WTC11 (cell line): ENCODE measurements around the gene CSF2. TPM values are rescaled to one million over a fixed set of nuclear protein-coding genes. Genes with fewer than 3 reads are reported as not detected.

Experiments used
- ATAC-seq: fragments of 200-7000 bp; cut with Tn5 transposase; 2 replicates; pipeline ENCODE4 v1.10.0; 2021; ENCODE audit warnings: mild to moderate bottlenecking, moderate library complexity
- CTCF ChIA-PET: fragments of 300-600 bp; sonication (Branson Sonifier 250); formaldehyde crosslinking; loops from one replicate; lab custom pipeline; 2021; ENCODE audit warnings: antibody characterized with exemption; lab: Charles Lee
- POLR2A ChIA-PET: fragments of 350-600 bp; sonication (Branson Sonifier 250); formaldehyde crosslinking; loops from one replicate; lab custom pipeline; 2021; ENCODE audit warnings: antibody characterized with exemption; lab: Charles Lee
- DNase-seq: peaks from one replicate; pipeline ENCODE4 v3.0.0; 2021; ENCODE audit warnings: low spot score
- H3K27ac Mint-ChIP-seq: 2 replicates; pipeline ENCODE4 v1.8.0; 2021; ENCODE audit warnings: mixed read lengths
- H3K27me3 Mint-ChIP-seq: 2 replicates; pipeline ENCODE4 v1.8.0; 2021; ENCODE audit warnings: low read depth, mild to moderate bottlenecking, moderate library complexity, mixed read lengths
- H3K36me3 Mint-ChIP-seq: 2 replicates; pipeline ENCODE4 v1.8.0; 2021; ENCODE audit warnings: mixed read lengths
- H3K4me1 Mint-ChIP-seq: 2 replicates; pipeline ENCODE4 v1.8.0; 2022; ENCODE audit warnings: mixed read lengths
- H3K4me3 Mint-ChIP-seq: 2 replicates; pipeline ENCODE4 v1.8.0; 2021; ENCODE audit warnings: mild to moderate bottlenecking, moderate library complexity, mixed read lengths
- H3K9me3 Mint-ChIP-seq: 2 replicates; pipeline ENCODE4 v1.8.0; 2021; ENCODE audit warnings: mixed read lengths
- CBFB ChIP-seq: sonication (generic); formaldehyde crosslinking; IDR thresholded peaks from 2 replicates; pipeline ENCODE4 v1.8.1; 2022; ENCODE audit warnings: mild to moderate bottlenecking, low read depth, missing genetic modification reagents
- CREM ChIP-seq: sonication (generic); formaldehyde crosslinking; IDR thresholded peaks from 2 replicates; pipeline ENCODE4 v1.8.1; 2022; ENCODE audit warnings: mild to moderate bottlenecking, missing genetic modification reagents, moderate library complexity
- EMX1 ChIP-seq: fragments of 250-450 bp; sonication (Bioruptor Pico); IDR thresholded peaks from 2 replicates; pipeline ENCODE4 v1.8.0; 2021; ENCODE audit warnings: mild to moderate bottlenecking
- FOXK1 ChIP-seq: sonication (generic); formaldehyde crosslinking; IDR thresholded peaks from 2 replicates; pipeline ENCODE4 v1.8.0; 2022; ENCODE audit warnings: mild to moderate bottlenecking, moderate library complexity, missing genetic modification reagents
- GTF2I ChIP-seq: fragments of 250-450 bp; sonication (Bioruptor Pico); conservative IDR thresholded peaks from 2 replicates; pipeline ENCODE4 v1.4.0; 2021; ENCODE audit warnings: mild to moderate bottlenecking
- MYBL2 ChIP-seq: sonication (generic); formaldehyde crosslinking; IDR thresholded peaks from 2 replicates; pipeline ENCODE4 v1.8.1; 2023; ENCODE audit warnings: mild to moderate bottlenecking, moderate library complexity, missing genetic modification reagents
- RELA ChIP-seq: sonication (generic); formaldehyde crosslinking; IDR thresholded peaks from 2 replicates; pipeline ENCODE4 v1.8.1; 2022; ENCODE audit warnings: missing genetic modification reagents, mild to moderate bottlenecking, borderline replicate concordance
- RORB ChIP-seq: fragments of 250-450 bp; sonication (Bioruptor Pico); IDR thresholded peaks from 2 replicates; pipeline ENCODE4 v1.9.0; 2021; ENCODE audit warnings: mild to moderate bottlenecking
- SMAD4 ChIP-seq: sonication (generic); formaldehyde crosslinking; IDR thresholded peaks from 2 replicates; pipeline ENCODE4 v1.8.0; 2022; ENCODE audit warnings: mild to moderate bottlenecking, missing genetic modification reagents
- ZNF317 ChIP-seq: sonication (generic); formaldehyde crosslinking; IDR thresholded peaks from 2 replicates; pipeline ENCODE4 v1.8.1; 2023; ENCODE audit warnings: low read depth, mild to moderate bottlenecking, moderate library complexity, missing genetic modification reagents, borderline replicate concordance
- ZNF423 ChIP-seq: fragments of 250-450 bp; sonication (Bioruptor Pico); IDR thresholded peaks from 2 replicates; pipeline ENCODE4 v2.1.2; 2022; ENCODE audit warnings: mild to moderate bottlenecking, moderate library complexity
- ZNF671 ChIP-seq: fragments of 250-450 bp; sonication (Bioruptor Pico); IDR thresholded peaks from 2 replicates; pipeline ENCODE4 v1.8.0; 2021; ENCODE audit warnings: mild to moderate bottlenecking
- total RNA-seq: library from RNA; stranded (reverse); gene quantifications from 3 replicates; pipeline ENCODE4 v1.2.3, GENCODE V29; 2021
- TF ChIP-seq, protein P1 (sequence below): sonication (generic); formaldehyde crosslinking; IDR thresholded peaks from 2 replicates; pipeline ENCODE4 v1.8.1; 2023; ENCODE audit warnings: mild to moderate bottlenecking, missing genetic modification reagents, moderate library complexity
- TF ChIP-seq, protein P2 (sequence below): sonication (generic); formaldehyde crosslinking; IDR thresholded peaks from 2 replicates; pipeline ENCODE4 v1.8.0; 2023; ENCODE audit warnings: missing genetic modification reagents, mild to moderate bottlenecking, borderline replicate concordance
- TF ChIP-seq, protein P3 (sequence below): fragments of 250-450 bp; sonication (Bioruptor Pico); IDR thresholded peaks from 2 replicates; pipeline ENCODE4 v2.1.2; 2022; ENCODE audit warnings: mild to moderate bottlenecking, moderate library complexity
- TF ChIP-seq, protein P4 (sequence below): sonication (generic); formaldehyde crosslinking; IDR thresholded peaks from 2 replicates; pipeline ENCODE4 v1.8.1; 2023; ENCODE audit warnings: mild to moderate bottlenecking, moderate library complexity, missing genetic modification reagents
- TF ChIP-seq, protein P5 (sequence below): sonication (generic); formaldehyde crosslinking; IDR thresholded peaks from 2 replicates; pipeline ENCODE4 v1.8.0; 2022; ENCODE audit warnings: missing genetic modification reagents
- TF ChIP-seq, protein P6 (sequence below): fragments of 250-450 bp; sonication (Bioruptor Pico); IDR thresholded peaks from 2 replicates; pipeline ENCODE4 v1.8.0; 2021; ENCODE audit warnings: mild to moderate bottlenecking
- TF ChIP-seq, protein P7 (sequence below): sonication (generic); formaldehyde crosslinking; IDR thresholded peaks from 2 replicates; pipeline ENCODE4 v1.8.1; 2022; ENCODE audit warnings: mild to moderate bottlenecking, missing genetic modification reagents, moderate library complexity, borderline replicate concordance
- TF ChIP-seq, protein P8 (sequence below): sonication (generic); formaldehyde crosslinking; IDR thresholded peaks from 2 replicates; pipeline ENCODE4 v1.8.0; 2023; ENCODE audit warnings: missing genetic modification reagents

CSF2 gene
- total RNA-seq, 1 experiment from 2014 or later: not detected

DNA sequence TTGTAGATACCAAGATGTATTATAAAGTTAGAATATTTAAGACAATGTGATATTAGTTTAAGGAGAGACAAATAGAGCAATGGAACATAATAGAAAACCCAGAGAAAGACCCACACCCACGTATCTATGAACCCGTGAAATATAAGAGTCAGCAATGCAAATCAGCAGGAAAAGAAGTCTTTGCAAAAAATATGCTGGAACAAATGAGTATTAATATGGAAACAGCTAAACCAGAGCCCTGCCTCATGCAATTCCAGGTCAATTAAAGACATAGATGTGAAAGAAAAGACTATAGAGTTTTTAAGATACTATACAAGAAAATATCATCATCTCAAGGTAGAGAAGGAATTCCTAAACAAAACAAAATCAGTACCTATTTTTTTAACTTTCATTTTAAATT, 36.2 kb upstream of the CSF2 start (continued):
- TF ChIP-seq, protein P1, sequence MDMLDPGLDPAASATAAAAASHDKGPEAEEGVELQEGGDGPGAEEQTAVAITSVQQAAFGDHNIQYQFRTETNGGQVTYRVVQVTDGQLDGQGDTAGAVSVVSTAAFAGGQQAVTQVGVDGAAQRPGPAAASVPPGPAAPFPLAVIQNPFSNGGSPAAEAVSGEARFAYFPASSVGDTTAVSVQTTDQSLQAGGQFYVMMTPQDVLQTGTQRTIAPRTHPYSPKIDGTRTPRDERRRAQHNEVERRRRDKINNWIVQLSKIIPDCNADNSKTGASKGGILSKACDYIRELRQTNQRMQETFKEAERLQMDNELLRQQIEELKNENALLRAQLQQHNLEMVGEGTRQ (CRISPR knock-in tag): no peak
- no peak for TF ChIP-seq SMAD4 (CRISPR knock-in tag)
- TF ChIP-seq FOXK1: no peak
- no peak for TF ChIP-seq RELA
- no peak for TF ChIP-seq CREM (CRISPR knock-in tag)
- TF ChIP-seq EMX1 (CRISPR knock-in tag): no peak
- no peak for TF ChIP-seq ZNF671
- TF ChIP-seq, protein P2, sequence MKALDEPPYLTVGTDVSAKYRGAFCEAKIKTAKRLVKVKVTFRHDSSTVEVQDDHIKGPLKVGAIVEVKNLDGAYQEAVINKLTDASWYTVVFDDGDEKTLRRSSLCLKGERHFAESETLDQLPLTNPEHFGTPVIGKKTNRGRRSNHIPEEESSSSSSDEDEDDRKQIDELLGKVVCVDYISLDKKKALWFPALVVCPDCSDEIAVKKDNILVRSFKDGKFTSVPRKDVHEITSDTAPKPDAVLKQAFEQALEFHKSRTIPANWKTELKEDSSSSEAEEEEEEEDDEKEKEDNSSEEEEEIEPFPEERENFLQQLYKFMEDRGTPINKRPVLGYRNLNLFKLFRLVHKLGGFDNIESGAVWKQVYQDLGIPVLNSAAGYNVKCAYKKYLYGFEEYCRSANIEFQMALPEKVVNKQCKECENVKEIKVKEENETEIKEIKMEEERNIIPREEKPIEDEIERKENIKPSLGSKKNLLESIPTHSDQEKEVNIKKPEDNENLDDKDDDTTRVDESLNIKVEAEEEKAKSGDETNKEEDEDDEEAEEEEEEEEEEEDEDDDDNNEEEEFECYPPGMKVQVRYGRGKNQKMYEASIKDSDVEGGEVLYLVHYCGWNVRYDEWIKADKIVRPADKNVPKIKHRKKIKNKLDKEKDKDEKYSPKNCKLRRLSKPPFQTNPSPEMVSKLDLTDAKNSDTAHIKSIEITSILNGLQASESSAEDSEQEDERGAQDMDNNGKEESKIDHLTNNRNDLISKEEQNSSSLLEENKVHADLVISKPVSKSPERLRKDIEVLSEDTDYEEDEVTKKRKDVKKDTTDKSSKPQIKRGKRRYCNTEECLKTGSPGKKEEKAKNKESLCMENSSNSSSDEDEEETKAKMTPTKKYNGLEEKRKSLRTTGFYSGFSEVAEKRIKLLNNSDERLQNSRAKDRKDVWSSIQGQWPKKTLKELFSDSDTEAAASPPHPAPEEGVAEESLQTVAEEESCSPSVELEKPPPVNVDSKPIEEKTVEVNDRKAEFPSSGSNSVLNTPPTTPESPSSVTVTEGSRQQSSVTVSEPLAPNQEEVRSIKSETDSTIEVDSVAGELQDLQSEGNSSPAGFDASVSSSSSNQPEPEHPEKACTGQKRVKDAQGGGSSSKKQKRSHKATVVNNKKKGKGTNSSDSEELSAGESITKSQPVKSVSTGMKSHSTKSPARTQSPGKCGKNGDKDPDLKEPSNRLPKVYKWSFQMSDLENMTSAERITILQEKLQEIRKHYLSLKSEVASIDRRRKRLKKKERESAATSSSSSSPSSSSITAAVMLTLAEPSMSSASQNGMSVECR (CRISPR knock-in tag): no peak
- TF ChIP-seq GTF2I: no peak
- TF ChIP-seq, protein P3, sequence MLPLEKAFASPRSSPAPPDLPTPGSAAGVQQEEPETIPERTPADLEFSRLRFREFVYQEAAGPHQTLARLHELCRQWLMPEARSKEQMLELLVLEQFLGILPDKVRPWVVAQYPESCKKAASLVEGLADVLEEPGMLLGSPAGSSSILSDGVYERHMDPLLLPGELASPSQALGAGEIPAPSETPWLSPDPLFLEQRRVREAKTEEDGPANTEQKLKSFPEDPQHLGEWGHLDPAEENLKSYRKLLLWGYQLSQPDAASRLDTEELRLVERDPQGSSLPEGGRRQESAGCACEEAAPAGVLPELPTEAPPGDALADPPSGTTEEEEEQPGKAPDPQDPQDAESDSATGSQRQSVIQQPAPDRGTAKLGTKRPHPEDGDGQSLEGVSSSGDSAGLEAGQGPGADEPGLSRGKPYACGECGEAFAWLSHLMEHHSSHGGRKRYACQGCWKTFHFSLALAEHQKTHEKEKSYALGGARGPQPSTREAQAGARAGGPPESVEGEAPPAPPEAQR (CRISPR knock-in tag): no peak
- TF ChIP-seq ZNF423 (CRISPR knock-in tag): no peak
- TF ChIP-seq ZNF317 (CRISPR knock-in tag): no peak
- TF ChIP-seq, protein P4, sequence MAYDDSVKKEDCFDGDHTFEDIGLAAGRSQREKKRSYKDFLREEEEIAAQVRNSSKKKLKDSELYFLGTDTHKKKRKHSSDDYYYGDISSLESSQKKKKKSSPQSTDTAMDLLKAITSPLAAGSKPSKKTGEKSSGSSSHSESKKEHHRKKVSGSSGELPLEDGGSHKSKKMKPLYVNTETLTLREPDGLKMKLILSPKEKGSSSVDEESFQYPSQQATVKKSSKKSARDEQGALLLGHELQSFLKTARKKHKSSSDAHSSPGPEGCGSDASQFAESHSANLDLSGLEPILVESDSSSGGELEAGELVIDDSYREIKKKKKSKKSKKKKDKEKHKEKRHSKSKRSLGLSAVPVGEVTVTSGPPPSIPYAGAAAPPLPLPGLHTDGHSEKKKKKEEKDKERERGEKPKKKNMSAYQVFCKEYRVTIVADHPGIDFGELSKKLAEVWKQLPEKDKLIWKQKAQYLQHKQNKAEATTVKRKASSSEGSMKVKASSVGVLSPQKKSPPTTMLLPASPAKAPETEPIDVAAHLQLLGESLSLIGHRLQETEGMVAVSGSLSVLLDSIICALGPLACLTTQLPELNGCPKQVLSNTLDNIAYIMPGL (CRISPR knock-in tag): no peak
- TF ChIP-seq, all 79 proteins: peak for 0

DNA sequence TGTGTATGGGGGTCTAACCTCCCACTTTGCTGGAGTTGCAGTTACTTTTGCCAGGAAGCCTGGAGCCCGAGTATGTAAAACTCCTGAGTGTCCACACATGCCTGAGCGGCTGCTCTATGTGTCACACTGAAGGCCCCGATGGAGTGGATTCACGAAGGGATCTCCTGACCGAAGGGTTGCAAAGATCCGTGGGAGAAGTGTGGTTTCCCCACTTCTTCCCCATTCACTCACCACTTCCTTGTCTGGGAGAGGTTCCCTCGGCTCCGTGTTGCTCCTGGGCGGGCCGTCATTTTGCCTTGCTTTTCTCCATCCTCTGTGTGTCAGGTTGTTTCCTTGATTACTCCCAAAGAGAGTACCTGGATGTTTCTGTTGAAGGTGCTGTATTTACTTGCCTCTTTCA, 29.4 kb upstream of the CSF2 start:
- H3K27me3 Mint-ChIP-seq: no peaks in the 10 kb centered on the region
- ChIA-PET CTCF (no interaction called here), POLR2A (no interaction called here)
- no peak for TF ChIP-seq MYBL2
- ATAC-seq (no peak), DNase-seq (no peak)
- peaks cover 3% of the 10 kb centered on the region for H3K9me3 Mint-ChIP-seq
- no peaks in the 10 kb centered on the region for H3K36me3 Mint-ChIP-seq
- no peak overlapping the region for H3K4me3 Mint-ChIP-seq
- no peak overlapping the region for H3K27ac Mint-ChIP-seq
- peaks cover 14% of the 10 kb centered on the region for H3K4me1 Mint-ChIP-seq

DNA sequence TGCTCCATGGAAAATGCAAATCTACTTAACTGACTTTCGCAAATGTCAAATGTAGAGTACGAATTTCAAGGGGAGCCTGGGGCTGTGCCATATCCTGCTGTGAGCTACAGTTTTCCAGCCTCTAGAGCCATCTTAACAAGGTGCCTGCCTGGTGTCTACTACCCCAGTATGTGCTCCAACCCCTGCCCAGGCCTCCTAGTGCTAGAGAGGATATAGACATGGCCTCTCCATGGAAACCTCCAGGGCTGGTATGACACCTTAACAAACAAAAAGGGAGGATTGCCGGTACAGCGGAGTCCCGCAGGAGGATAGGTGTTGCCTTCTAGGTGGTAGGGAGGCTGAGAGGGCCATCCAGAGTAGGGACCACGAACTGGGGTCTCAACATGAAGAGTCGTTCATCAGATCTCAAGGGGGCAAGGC, 26.7 kb upstream of the CSF2 start:
- peaks cover 3% of the 10 kb centered on the region for H3K9me3 Mint-ChIP-seq
- CTCF ChIA-PET: no interaction called here
- TF ChIP-seq, protein P5, sequence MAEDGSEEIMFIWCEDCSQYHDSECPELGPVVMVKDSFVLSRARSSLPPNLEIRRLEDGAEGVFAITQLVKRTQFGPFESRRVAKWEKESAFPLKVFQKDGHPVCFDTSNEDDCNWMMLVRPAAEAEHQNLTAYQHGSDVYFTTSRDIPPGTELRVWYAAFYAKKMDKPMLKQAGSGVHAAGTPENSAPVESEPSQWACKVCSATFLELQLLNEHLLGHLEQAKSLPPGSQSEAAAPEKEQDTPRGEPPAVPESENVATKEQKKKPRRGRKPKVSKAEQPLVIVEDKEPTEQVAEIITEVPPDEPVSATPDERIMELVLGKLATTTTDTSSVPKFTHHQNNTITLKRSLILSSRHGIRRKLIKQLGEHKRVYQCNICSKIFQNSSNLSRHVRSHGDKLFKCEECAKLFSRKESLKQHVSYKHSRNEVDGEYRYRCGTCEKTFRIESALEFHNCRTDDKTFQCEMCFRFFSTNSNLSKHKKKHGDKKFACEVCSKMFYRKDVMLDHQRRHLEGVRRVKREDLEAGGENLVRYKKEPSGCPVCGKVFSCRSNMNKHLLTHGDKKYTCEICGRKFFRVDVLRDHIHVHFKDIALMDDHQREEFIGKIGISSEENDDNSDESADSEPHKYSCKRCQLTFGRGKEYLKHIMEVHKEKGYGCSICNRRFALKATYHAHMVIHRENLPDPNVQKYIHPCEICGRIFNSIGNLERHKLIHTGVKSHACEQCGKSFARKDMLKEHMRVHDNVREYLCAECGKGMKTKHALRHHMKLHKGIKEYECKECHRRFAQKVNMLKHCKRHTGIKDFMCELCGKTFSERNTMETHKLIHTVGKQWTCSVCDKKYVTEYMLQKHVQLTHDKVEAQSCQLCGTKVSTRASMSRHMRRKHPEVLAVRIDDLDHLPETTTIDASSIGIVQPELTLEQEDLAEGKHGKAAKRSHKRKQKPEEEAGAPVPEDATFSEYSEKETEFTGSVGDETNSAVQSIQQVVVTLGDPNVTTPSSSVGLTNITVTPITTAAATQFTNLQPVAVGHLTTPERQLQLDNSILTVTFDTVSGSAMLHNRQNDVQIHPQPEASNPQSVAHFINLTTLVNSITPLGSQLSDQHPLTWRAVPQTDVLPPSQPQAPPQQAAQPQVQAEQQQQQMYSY: no peak
- TF ChIP-seq, protein P6, sequence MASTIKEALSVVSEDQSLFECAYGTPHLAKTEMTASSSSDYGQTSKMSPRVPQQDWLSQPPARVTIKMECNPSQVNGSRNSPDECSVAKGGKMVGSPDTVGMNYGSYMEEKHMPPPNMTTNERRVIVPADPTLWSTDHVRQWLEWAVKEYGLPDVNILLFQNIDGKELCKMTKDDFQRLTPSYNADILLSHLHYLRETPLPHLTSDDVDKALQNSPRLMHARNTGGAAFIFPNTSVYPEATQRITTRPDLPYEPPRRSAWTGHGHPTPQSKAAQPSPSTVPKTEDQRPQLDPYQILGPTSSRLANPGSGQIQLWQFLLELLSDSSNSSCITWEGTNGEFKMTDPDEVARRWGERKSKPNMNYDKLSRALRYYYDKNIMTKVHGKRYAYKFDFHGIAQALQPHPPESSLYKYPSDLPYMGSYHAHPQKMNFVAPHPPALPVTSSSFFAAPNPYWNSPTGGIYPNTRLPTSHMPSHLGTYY (CRISPR knock-in tag): no peak
- TF ChIP-seq, protein P7, sequence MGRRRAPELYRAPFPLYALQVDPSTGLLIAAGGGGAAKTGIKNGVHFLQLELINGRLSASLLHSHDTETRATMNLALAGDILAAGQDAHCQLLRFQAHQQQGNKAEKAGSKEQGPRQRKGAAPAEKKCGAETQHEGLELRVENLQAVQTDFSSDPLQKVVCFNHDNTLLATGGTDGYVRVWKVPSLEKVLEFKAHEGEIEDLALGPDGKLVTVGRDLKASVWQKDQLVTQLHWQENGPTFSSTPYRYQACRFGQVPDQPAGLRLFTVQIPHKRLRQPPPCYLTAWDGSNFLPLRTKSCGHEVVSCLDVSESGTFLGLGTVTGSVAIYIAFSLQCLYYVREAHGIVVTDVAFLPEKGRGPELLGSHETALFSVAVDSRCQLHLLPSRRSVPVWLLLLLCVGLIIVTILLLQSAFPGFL (CRISPR knock-in tag): no peak
- TF ChIP-seq RORB (no peak), CBFB (CRISPR knock-in tag) (no peak), CREM (CRISPR knock-in tag) (no peak)
- TF ChIP-seq, protein P8, sequence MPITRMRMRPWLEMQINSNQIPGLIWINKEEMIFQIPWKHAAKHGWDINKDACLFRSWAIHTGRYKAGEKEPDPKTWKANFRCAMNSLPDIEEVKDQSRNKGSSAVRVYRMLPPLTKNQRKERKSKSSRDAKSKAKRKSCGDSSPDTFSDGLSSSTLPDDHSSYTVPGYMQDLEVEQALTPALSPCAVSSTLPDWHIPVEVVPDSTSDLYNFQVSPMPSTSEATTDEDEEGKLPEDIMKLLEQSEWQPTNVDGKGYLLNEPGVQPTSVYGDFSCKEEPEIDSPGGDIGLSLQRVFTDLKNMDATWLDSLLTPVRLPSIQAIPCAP: no peak

More for the DNA sequence above, 26.7 kb upstream of the CSF2 start:
- DNase-seq (no peak), ATAC-seq (peak; percentile 62)
- Mint-ChIP-seq H3K27ac (no peak overlapping the region), H3K4me1 (peaks cover 14% of the 10 kb centered on the region), H3K4me3 (no peak overlapping the region), H3K36me3 (no peaks in the 10 kb centered on the region), H3K27me3 (no peaks in the 10 kb centered on the region)
- POLR2A ChIA-PET: no interaction called here
